Type B pancreatic cell (in vitro differentiated cells): ENCODE measurements around the gene PHKG1. TPM values are rescaled to one million over a fixed set of nuclear protein-coding genes. Genes with fewer than 3 reads are reported as not detected.
"Not testable (repeated sequence)": the region's sequence is repeated elsewhere in the genome, so short reads cannot be mapped to it uniquely, and the experiment has no call there.

Source experiments
- DNase-seq: peaks from one replicate; pipeline ENCODE4 v3.0.0; 2021; ENCODE audit warnings: mixed read lengths; ENCODE audit not compliant: unreplicated experiment; ENCODE audit errors: extremely low spot score
- H3K27ac Mint-ChIP-seq: 2 replicates; pipeline ENCODE4 v1.8.0; 2021; ENCODE audit warnings: mild to moderate bottlenecking, mixed read lengths
- H3K27me3 Mint-ChIP-seq: 2 replicates; pipeline ENCODE4 v1.8.0; 2021; ENCODE audit warnings: mixed read lengths
- H3K36me3 Mint-ChIP-seq: 2 replicates; pipeline ENCODE4 v1.8.0; 2021; ENCODE audit warnings: mixed read lengths
- H3K4me1 Mint-ChIP-seq: one replicate; pipeline ENCODE4 v1.8.0; 2021; ENCODE audit warnings: mixed read lengths; ENCODE audit not compliant: unreplicated experiment
- H3K4me3 Mint-ChIP-seq: 2 replicates; pipeline ENCODE4 v1.8.0; 2021; ENCODE audit warnings: mild to moderate bottlenecking, mixed read lengths
- H3K9me3 Mint-ChIP-seq: 2 replicates; pipeline ENCODE4 v1.8.0; 2021; ENCODE audit warnings: mixed read lengths
- total RNA-seq: library from RNA; stranded (reverse); gene quantifications from 2 replicates; pipeline ENCODE4 v1.2.1, GENCODE V29; 2021; ENCODE audit warnings: low replicate concordance
- TF ChIP-seq, protein P1 (sequence below): fragments of 200-600 bp; sonication (generic); conservative IDR thresholded peaks from 2 replicates; pipeline ENCODE4 v1.5.0; 2021; ENCODE audit warnings: antibody characterized with exemption, mild to moderate bottlenecking

PHKG1 gene
- total RNA-seq, 1 donor from 2014 or later, result 1.8 TPM

GRCh38 chr7:56053993-56054392 lies 38.8 kb downstream of the PHKG1 start:
- Mint-ChIP-seq H3K4me3 (peak overlapping the region; percentile 63), H3K4me1 (peaks cover 14% of the 10 kb centered on the region), H3K36me3 (peaks cover 22% of the 10 kb centered on the region), H3K27ac (peak overlapping the region; percentile 39), H3K9me3 (no peaks in the 10 kb centered on the region), H3K27me3 (no peaks in the 10 kb centered on the region)
- DNase-seq, result no peak
- TF ChIP-seq, protein P1, sequence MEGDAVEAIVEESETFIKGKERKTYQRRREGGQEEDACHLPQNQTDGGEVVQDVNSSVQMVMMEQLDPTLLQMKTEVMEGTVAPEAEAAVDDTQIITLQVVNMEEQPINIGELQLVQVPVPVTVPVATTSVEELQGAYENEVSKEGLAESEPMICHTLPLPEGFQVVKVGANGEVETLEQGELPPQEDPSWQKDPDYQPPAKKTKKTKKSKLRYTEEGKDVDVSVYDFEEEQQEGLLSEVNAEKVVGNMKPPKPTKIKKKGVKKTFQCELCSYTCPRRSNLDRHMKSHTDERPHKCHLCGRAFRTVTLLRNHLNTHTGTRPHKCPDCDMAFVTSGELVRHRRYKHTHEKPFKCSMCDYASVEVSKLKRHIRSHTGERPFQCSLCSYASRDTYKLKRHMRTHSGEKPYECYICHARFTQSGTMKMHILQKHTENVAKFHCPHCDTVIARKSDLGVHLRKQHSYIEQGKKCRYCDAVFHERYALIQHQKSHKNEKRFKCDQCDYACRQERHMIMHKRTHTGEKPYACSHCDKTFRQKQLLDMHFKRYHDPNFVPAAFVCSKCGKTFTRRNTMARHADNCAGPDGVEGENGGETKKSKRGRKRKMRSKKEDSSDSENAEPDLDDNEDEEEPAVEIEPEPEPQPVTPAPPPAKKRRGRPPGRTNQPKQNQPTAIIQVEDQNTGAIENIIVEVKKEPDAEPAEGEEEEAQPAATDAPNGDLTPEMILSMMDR, result no peak

GRCh38 chr7:56053379-56053778 lies 39.4 kb downstream of the PHKG1 start:
- DNase-seq, result no peak
- TF ChIP-seq, protein P1, result no peak
- Mint-ChIP-seq H3K4me3 (peak overlapping the region; percentile 100), H3K27me3 (no peaks in the 10 kb centered on the region), H3K9me3 (no peaks in the 10 kb centered on the region), H3K27ac (peak overlapping the region; percentile 98), H3K4me1 (peaks cover 16% of the 10 kb centered on the region), H3K36me3 (peaks cover 21% of the 10 kb centered on the region)

GRCh38 chr7:56051339-56052191 lies 41.2 kb downstream of the PHKG1 start, which contains the start of the genes CCT6A and PSPH:
Gene CCT6A (plus strand): TSS chr7:56051765. CDS start chr7:56051849, 84 bp downstream.
Gene PSPH (minus strand): TSS chr7:56051444. CDS start chr7:56021212, 30,232 bp downstream.
- TF ChIP-seq, protein P1, result no peak
- Mint-ChIP-seq H3K4me3 (peak within 1 kb of the TSS; percentile 100), H3K36me3 (peaks cover 11% of the 10 kb centered on the region), H3K9me3 (no peaks in the 10 kb centered on the region), H3K4me1 (peaks cover 23% of the 10 kb centered on the region), H3K27ac (peak within 1 kb of the TSS; percentile 98), H3K27me3 (no peaks in the 10 kb centered on the region)
- DNase-seq, result peak; percentile 97

DNA sequence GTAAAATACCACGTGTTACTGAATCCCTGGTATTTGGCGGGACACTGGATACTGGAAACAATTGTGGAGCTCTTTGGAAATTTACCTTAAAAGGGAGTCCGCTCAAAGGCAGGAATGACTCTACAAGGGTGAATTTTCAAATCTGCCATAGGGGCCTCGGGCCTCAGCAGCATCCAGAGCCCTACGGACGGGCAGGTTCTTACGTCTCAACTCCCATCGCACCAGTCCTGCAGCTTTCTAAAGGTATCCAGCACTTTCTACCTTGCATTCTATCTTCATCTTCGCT lies 41.8 kb downstream of the PHKG1 start:
- peak overlapping the region; percentile 100 for H3K4me3 Mint-ChIP-seq
- no peaks in the 10 kb centered on the region for H3K27me3 Mint-ChIP-seq
- TF ChIP-seq, protein P1, result no peak
- peaks cover 9% of the 10 kb centered on the region for H3K36me3 Mint-ChIP-seq
- H3K4me1 Mint-ChIP-seq, result peaks cover 23% of the 10 kb centered on the region
- no peak for DNase-seq
- peak overlapping the region; percentile 98 for H3K27ac Mint-ChIP-seq
- no peaks in the 10 kb centered on the region for H3K9me3 Mint-ChIP-seq

GRCh38 chr7:56048763-56049162 lies 44.0 kb downstream of the PHKG1 start:
- H3K36me3 Mint-ChIP-seq, DNase-seq, H3K27me3 Mint-ChIP-seq, H3K9me3 Mint-ChIP-seq: not testable (repeated sequence)
- Mint-ChIP-seq H3K4me3 (peak overlapping the region; percentile 65), H3K27ac (peak overlapping the region; percentile 7), H3K4me1 (peaks cover 17% of the 10 kb centered on the region)

- peak overlapping the region; percentile 25 for H3K4me3 Mint-ChIP-seq
- no peak for DNase-seq
- TF ChIP-seq, protein P1, result no peak
- peak overlapping the region; percentile 7 for H3K27ac Mint-ChIP-seq
- no peaks in the 10 kb centered on the region for H3K27me3 Mint-ChIP-seq
- H3K9me3 Mint-ChIP-seq, result no peaks in the 10 kb centered on the region
- H3K36me3 Mint-ChIP-seq, result no peaks in the 10 kb centered on the region
- peaks cover 16% of the 10 kb centered on the region for H3K4me1 Mint-ChIP-seq
Observed at GRCh38 chr7:56048245-56048644, 44.5 kb downstream of the PHKG1 start.

- peaks cover 16% of the 10 kb centered on the region for H3K4me1 Mint-ChIP-seq
- H3K4me3 Mint-ChIP-seq, DNase-seq, H3K27me3 Mint-ChIP-seq, H3K36me3 Mint-ChIP-seq, H3K9me3 Mint-ChIP-seq: not testable (repeated sequence)
- H3K27ac Mint-ChIP-seq, result peak overlapping the region; percentile 88
Observed at GRCh38 chr7:56047446-56048116, 45.2 kb downstream of the PHKG1 start.
